Pancreas (tissue), 10 donors: ENCODE results near the gene CREBBP. TPM values are rescaled to one million over a fixed set of nuclear protein-coding genes. Genes with fewer than 3 reads are reported as not detected.

Source experiments
- ATAC-seq, 4 donors: fragments of 200-7000 bp; cut with Tn5 transposase; one replicate each; pipeline versions ENCODE4 v1.8.0 to v1.9.1; 2020; ENCODE audit warnings: mild to moderate bottlenecking in 4 of 4, moderate library complexity in 4 of 4
- DNase-seq, 6 donors: peaks; one replicate each; pipeline ENCODE4 v3.0.0-alpha.2; 2020
- FAIRE-seq: peaks from 2 replicates; lab custom pipeline; 2012; peaks lifted over from hg19 to GRCh38; lab: Jason Lieb, UNC
- H3K27ac ChIP-seq, 4 donors: fragments of 200-600 bp; sonication (generic); 1 replicate in 3 of 4; 2 replicates in 1 of 4; pipeline versions ENCODE4 v1.5.0 to v1.8.0; 2020
- H3K27me3 ChIP-seq, 4 donors: fragments of 200-600 bp; one replicate each; pipeline ENCODE4 v1.8.0; 2021
- H3K36me3 ChIP-seq, 3 donors: fragments of 200-600 bp; sonication (generic) in 1 of 3; one replicate each; pipeline versions ENCODE4 v1.5.0 to v1.8.0; 2020 to 2021
- H3K4me1 ChIP-seq, 3 donors: fragments of 200-600 bp; one replicate each; pipeline ENCODE4 v1.8.0; 2021
- H3K4me3 ChIP-seq, 4 donors: fragments of 200-600 bp; sonication (generic) in 2 of 4; one replicate each; pipeline versions ENCODE4 v1.5.0 to v1.8.0; 2020 to 2021
- H3K9me3 ChIP-seq, 4 donors: fragments of 200-600 bp; one replicate each; pipeline ENCODE4 v1.8.0; 2021
- CTCF ChIP-seq, 4 donors: fragments of 200-600 bp; sonication (generic) in 3 of 4; IDR thresholded peaks; one replicate each; pipeline versions ENCODE4 v1.5.0 to v1.8.0; 2021; ENCODE audit warnings: antibody characterized with exemption in 4 of 4
- WGBS, 2 donors: extraction: QIAGEN DNeasy Blood & Tissue Kit; methylation state at CpG; one replicate each; pipeline ENCODE4 v1.1.7; 2013; 5-methylcytosine and 5-hydroxymethylcytosine counted together
- intact Hi-C, 3 donors: fragments of 100-400 bp; cut with DNase I; formaldehyde crosslinking; loops; one replicate each; pipeline versions ENCODE4 v1.11.1 to v1.14.2; 2022
- polyA plus RNA-seq, 2 donors: library from polyadenylated mRNA; stranded (reverse); fragments of 200-250 nt; gene quantifications; one replicate each; pipeline ENCODE4 v1.2.3, GENCODE V29; 2013
- total RNA-seq, 6 donors: library from RNA; stranded (reverse); fragmentation: NEBNext Ultra II Directional in 4 of 6; extraction: Animal tissue kit (Norgen Biotek cat#: 25700) in 4 of 6; gene quantifications; one replicate each; pipeline versions ENCODE4 v1.2.1 to v1.2.4, GENCODE V29; 2021 to 2023
- donor health status: healthy with polysubstance abuse.
- donor health status: DM: no; HTN: no; CAD: no; lungs with moderate emphysema.
- donor health status: DM: no; HTN: no; CAD: no.
- donor health status: control.
- donor health status: control.
- donor health status: Bipolar disorder and iron deficiency.
- donor health status: DM: yes; HTN: yes; CAD: no.
- donor health status: DM: no; HTN: no; CAD: no.
- donor health status: DM: no; HTN: no; CAD: no.
- donor health status: DM: yes; HTN: yes; CAD: no.

CREBBP gene
- total and polyA plus RNA-seq, 8 donors, result 14.4 to 49.4 (median 30.2) TPM

GRCh38 chr16:3881499-3881990, 1.0 kb upstream of the CREBBP start:
- 68% methylated on average over 30 of the region's 30 CpGs for WGBS, 2 donors
- H3K4me3 ChIP-seq, result peak overlapping the region in 3 of 4 donors; percentile 14 to 71 (median 53)
- no peaks in the 10 kb centered on the region for H3K36me3 ChIP-seq
- intact Hi-C loops, result no loop called here
- no peak overlapping the region for H3K27ac ChIP-seq
- ATAC-seq, result no peak
- no peaks in the 10 kb centered on the region for H3K9me3 ChIP-seq
- no peak for FAIRE-seq
- H3K27me3 ChIP-seq, result no peaks in the 10 kb centered on the region
- peak in 2 of 6 donors; percentile 19 to 32 for DNase-seq
- peaks cover 6 to 24% (median 9%) of the 10 kb centered on the region in 3 donors for H3K4me1 ChIP-seq
- no peak for TF ChIP-seq CTCF (IDR thresholded peaks at IDR 0.05)

DNA sequence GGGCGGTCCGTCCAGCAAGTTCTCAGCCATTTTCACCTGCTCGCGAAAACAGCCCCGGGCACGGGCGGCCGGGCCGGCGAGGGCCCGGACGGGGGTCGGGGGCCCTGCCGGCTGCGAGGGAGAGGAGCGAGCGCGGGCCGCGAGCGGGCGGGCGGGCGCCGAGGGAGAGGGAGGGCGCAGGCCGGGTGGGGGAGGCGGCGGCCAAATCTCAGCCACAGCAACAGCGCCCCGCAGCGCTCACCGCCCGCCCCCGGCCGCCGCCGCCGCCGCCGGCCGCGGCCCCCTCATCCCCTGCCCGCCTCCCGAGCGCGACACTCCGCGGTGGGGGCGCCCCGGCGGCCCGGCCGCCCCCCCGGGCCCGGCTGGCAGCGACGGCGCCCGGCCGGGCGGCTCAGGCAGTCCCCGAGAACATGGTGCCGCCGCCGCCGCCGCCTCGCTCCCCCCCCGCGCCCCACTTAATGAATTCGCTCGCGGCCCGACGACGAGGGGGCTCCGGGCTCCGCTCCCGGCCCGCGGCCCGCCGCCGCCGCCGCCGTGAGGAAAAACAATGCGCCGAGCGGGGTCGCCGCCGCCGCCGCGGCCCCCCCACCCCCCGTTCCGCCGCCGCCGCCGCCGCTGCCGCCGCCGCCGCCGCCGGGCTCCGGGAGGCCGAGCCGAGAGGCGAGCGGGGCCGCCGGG, 487 bp downstream of the CREBBP start:
- Histone ChIP-seq H3K4me3 (peak overlapping the region; percentile 53 to 76 (median 70)), H3K36me3 (no peaks in the 10 kb centered on the region), H3K27ac (peak overlapping the region in 3 of 4 donors; percentile 62 to 80 (median 78)), H3K27me3 (no peaks in the 10 kb centered on the region), H3K9me3 (no peaks in the 10 kb centered on the region), H3K4me1 (peaks cover 6 to 29% (median 18%) of the 10 kb centered on the region in 3 donors)
- intact Hi-C loops, result loop anchor here in 1 of 3 donors (5.0 to 10.0 kb wide), 2 partner anchors 105 to 188 kb away; no protein-coding TSS in a partner anchor
- DNase-seq, result peak in 5 of 6 donors; percentile 69 to 90 (median 75)
- no peak for TF ChIP-seq CTCF (IDR thresholded peaks at IDR 0.05)
- WGBS, 2 donors, result 0% methylated on average over 17 to 117 of the region's 117 CpGs
- no peak for FAIRE-seq
- peak; percentile 61 to 83 (median 82) for ATAC-seq

- Histone ChIP-seq H3K9me3 (no peaks in the 10 kb centered on the region), H3K27ac (peak overlapping the region in 2 of 4 donors; percentile 17), H3K27me3 (no peaks in the 10 kb centered on the region), H3K4me1 (peaks cover 13 to 36% (median 24%) of the 10 kb centered on the region in 3 donors), H3K4me3 (peak overlapping the region; percentile 53 to 76 (median 70)), H3K36me3 (no peaks in the 10 kb centered on the region)
- TF ChIP-seq CTCF (IDR thresholded peaks at IDR 0.05), result no peak
- FAIRE-seq (no peak), ATAC-seq (peak; percentile 25 to 47 (median 44)), DNase-seq (peak in 3 of 6 donors; percentile 26 to 89 (median 65))
- intact Hi-C loops, result loop anchor here in 1 of 3 donors (5.0 to 10.0 kb wide), 2 partner anchors 105 to 187 kb away; no protein-coding TSS in a partner anchor
- WGBS, 2 donors, result 1% methylated on average over 50 of the region's 50 CpGs
Observed at GRCh38 chr16:3879258-3879886, 1.1 kb downstream of the CREBBP start.

GRCh38 chr16:3878610-3879009, 1.9 kb downstream of the CREBBP start:
- ATAC-seq (no peak), FAIRE-seq (no peak), DNase-seq (no peak)
- H3K4me1 ChIP-seq, result peaks cover 14 to 42% (median 30%) of the 10 kb centered on the region in 3 donors
- H3K9me3 ChIP-seq, result no peaks in the 10 kb centered on the region
- intact Hi-C loops, result loop anchor here in 1 of 3 donors (5.0 to 10.0 kb wide), 2 partner anchors 104 to 186 kb away; no protein-coding TSS in a partner anchor
- TF ChIP-seq CTCF (IDR thresholded peaks at IDR 0.05), result no peak
- H3K36me3 ChIP-seq, result no peaks in the 10 kb centered on the region
- H3K27me3 ChIP-seq, result no peaks in the 10 kb centered on the region
- peak overlapping the region; percentile 53 to 76 (median 70) for H3K4me3 ChIP-seq
- 4 to 7% methylated on average over 8 of the region's 8 CpGs for WGBS, 2 donors
- no peak overlapping the region for H3K27ac ChIP-seq
